Pulmonary artery endothelial cell (primary cell): ENCODE results near the gene MMEL1. TPM values are rescaled to one million over a fixed set of nuclear protein-coding genes. Genes with fewer than 3 reads are reported as not detected.
"Not testable (repeated sequence)": the region's sequence is repeated elsewhere in the genome, so short reads cannot be mapped to it uniquely, and the experiment has no call there.

Source experiments
- DNase-seq: peaks from one replicate; pipeline ENCODE4 v3.0.0-alpha.2; 2011; ENCODE audit warnings: low read depth, low spot score
- total RNA-seq: library from RNA; depleted of rRNA; stranded (reverse); fragments of >200 nt; gene quantifications from 2 replicates; pipeline ENCODE4 v1.2.3, GENCODE V29; 2014

The MMEL1 gene
- total RNA-seq, 1 donor from 2014 or later = 3.7 TPM

DNA sequence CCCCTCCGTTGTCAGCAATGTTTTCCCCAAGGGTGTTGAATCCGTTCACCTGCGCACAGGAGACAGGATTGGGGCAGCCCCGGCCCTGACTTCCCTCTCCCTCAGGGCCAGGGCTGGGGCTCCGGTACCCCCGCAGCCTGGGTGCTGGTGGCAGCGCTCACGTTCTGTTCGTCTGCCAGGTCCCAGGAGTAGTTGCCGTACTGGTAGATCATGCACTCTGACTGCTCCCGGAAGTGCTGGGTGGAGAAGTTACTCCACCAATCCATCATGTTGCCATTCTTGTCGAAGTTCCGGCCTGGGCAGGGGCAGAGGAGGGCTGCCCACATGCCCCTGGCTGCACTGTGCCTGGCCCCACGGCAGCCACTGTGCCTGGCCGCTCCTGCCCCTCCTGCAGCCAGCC is 40.1 kb downstream of the MMEL1 start:
- DNase-seq = no peak

GRCh38 chr1:2591581-2592261 is 41.1 kb downstream of the MMEL1 start:
- DNase-seq = no peak

- DNase-seq = no peak
Measured at GRCh38 chr1:2591233-2591580, 41.6 kb downstream of the MMEL1 start.

DNA sequence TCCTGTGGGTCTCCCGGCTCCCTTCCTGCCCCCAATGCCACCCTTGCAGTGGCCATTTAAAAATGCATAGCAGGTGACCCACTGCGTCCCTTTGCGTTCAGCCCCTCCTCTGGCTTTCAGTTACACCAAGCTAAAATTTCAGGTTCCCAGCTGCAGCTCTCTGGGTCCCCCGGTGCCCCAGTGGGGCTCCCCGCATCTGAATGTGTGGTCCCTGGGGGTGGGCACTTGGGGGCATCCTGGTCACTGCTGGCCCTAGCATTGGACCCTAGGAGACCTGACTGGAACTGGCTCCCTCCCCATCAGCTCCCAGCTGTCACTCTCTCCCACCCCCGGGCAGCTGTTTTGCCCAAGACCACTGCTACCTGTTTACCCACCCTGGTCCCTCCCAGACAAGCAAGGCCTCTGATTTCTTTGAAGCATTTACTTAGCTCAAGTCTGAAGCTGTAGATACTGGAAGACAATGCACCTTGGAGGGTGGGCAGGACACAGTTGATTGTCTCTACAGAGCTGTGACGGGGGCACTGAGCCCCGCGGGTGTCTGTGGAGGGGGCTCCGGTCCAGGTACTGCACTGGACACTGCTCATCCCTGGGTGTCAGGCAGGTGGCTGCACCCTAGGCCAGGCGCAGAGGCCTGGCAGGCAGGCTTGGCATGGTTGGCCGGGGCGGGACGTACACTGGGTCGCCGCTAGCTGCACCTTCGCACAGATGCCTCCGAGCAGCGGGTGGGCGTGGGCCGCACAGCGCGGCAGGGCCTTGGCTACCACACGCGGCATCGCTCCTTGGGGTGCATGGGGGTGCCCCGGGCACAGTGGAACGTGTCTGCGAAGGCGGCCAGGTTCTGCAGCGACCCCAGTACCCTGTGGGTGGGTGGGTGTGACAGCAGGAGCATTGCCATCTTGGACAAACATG is 42.3 kb downstream of the MMEL1 start:
- DNase-seq = no peak

- DNase-seq = no peak
Measured at GRCh38 chr1:2589431-2590232, 43.2 kb downstream of the MMEL1 start.

GRCh38 chr1:2588661-2589430 is 44.0 kb downstream of the MMEL1 start:
- no peak for DNase-seq

DNA sequence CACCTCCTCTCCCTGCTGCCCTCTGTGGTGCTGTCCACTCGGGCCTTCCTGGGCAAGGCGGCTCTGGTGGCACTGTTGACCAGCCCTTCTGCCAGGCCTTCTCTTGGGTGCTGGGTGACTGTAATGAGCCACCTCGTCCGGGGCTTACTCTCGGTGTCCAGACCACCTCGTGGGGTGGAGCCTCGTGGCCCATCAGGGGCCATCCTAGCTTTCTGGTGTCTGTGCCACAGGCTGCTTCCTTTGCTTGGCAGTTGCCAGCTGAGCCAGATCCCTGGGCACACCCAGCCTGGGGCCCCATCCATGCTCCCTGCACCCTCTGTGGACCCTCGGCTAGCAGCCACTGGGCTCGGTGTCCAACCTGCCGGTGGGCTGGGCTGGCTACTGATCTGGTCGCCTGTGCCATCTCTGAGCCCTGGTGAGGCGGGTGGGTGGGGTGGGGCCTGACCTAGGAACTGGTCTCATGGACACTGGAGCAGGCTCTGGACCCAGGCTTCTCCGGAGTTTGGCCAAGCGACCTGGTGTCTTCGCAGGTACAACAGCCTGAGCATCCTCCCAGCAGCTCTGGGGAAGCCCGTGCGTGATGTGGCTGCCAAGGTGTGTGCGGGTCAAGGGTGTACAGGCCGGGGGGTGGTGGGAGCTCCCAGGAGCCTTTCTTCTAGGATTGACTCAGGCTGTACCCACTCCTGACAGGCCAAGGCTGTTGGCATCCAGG is 44.8 kb downstream of the MMEL1 start:
- DNase-seq = no peak

DNA sequence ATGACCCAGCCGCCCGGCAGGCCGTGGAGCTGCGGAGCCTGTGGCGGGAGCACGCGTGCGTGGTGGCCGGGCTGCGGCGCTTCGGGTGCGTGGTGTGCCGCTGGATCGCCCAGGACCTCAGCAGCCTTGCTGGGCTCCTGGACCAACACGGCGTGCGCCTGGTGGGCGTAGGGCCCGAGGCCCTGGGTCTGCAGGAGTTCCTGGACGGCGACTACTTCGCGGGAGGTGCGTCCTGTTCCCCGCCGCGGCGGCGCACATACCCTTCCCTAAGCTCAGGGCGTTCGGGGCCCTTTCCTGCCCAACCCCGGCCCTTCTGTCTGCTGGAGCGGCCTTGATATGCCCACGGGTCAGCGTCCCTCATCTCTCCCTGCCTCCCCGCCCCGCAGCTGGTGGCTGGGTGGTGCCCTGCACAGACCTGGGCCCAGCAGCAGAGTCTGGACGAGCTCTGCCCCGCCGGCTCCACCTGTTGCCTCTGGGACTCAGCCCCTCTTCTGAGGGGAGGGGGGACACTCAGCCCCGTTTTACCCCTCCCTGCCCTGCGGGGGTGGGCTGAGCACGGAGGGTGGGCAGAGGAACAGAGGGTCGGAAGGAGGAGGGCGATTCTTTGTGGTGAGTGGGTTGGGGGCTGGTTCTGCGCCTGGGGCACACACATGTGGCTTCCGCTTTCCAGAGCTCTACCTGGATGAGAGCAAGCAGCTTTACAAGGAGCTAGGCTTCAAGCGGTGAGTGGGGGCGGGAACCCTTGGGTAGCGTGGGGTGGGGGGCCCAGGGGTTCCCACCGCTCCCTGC is 45.6 kb downstream of the MMEL1 start:
- DNase-seq = no peak

- DNase-seq = peak; percentile 98
Measured at GRCh38 chr1:2586154-2587070, 46.4 kb downstream of the MMEL1 start, which contains the start of gene PRXL2B. Gene PRXL2B (plus strand): TSS chr1:2586777. CDS start chr1:2586886, 109 bp downstream.

- no peak for DNase-seq
Measured at GRCh38 chr1:2585318-2586092, 47.3 kb downstream of the MMEL1 start.

DNA sequence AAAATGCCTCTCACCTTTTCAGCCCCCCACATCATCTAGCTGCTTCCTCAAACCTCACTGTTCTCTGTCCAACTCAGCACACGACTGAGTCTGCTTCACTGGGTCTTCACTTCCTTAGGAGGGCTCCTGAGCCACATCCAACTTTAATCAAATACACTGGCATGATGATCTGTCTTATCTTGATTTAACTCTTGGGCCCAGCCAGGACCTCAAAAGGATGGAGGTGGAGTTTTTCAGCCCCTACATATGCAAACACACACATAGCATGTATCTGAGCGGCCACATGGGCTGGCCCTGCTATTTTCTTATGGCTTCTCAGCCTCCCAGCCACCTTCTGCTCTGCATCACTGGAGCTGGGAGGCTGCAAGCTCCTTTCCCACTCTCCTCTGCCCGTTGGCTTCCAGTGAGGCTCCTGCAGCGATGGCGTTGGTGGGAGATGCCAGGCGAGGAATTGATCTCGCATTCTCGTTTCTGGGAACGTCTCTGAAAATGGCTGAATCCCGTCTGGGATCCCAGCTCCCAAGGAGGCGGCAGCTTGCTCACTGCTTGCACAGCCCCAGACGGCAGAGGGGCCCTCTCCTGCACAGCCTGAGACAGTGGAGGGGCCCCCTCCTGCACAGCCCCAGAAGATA is 48.0 kb downstream of the MMEL1 start:
- no peak for DNase-seq

DNA sequence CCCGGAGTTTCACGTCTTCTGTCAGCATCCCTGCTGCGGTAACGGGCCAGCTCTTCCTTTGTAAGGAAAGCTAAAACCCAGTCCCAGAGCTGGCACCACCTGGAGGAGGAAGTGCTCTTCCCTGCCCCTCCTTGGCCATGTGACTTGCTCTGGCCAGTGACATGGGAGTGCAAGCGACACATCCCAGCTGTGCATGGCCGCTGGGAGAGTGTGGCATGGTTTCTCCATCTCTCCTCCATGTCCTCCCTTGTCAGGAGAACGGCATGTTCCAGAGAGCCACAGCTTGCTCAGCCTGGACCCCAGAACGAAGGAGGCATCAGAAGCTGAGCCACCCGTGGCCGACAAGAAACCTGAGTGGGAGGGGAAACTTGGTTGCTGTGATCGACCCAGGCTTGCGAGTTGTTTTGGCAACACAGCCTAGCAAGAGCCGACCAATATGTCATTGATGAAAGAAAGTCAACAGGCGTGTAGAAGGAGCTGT is 48.9 kb downstream of the MMEL1 start:
- DNase-seq = no peak

- no peak for DNase-seq
Measured at GRCh38 chr1:2583331-2583791, 49.5 kb downstream of the MMEL1 start.

- no peak for DNase-seq
Measured at GRCh38 chr1:2582391-2582790, 50.4 kb downstream of the MMEL1 start.

- no peak for DNase-seq
Measured at GRCh38 chr1:2580691-2581090, 52.1 kb downstream of the MMEL1 start.

DNA sequence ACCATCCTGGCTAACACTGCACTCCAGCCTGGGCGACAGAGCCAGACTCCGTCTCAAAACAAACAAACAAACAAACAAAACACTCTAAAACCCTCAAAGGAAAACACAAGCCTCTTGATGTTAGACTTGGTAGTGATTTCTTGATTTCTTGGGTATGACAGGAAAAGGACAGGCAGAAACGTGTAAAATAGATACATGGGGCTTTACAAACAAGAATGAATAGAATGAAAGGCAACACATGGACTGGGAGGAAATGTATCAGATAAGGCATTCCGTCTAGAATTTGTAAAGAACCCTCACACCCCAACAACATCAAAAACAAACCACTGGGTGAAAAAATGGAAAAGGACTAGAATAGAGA is 54.1 kb downstream of the MMEL1 start:
- DNase-seq = no peak

GRCh38 chr1:2577565-2578075 is 55.2 kb downstream of the MMEL1 start:
- not testable (repeated sequence) for DNase-seq
